Measurements from ENCODE around the gene SPTBN1.

The SPTBN1 gene

GRCh38 chr2:54589340-54590215 is 133.5 kb downstream of the SPTBN1 start:
- no peak for DNase-seq (ENCODE audit: low read depth in 3 of 3)

GRCh38 chr2:54590216-54591120 is 134.3 kb downstream of the SPTBN1 start:
- no peak for DNase-seq (ENCODE audit: low read depth in 3 of 3)

GRCh38 chr2:54591551-54591950 is 135.4 kb downstream of the SPTBN1 start:
- no peak for DNase-seq (ENCODE audit: low read depth in 3 of 3)

GRCh38 chr2:54593249-54593648 is 137.1 kb downstream of the SPTBN1 start:
- no peak for DNase-seq (ENCODE audit: low read depth in 3 of 3)

- no peak for DNase-seq (ENCODE audit: low read depth in 3 of 3)
Observed at GRCh38 chr2:54594048-54594447, 137.9 kb downstream of the SPTBN1 start.

- DNase-seq (ENCODE audit: low read depth in 3 of 3), result no peak
Observed at GRCh38 chr2:54595161-54595803, 139.2 kb downstream of the SPTBN1 start.

GRCh38 chr2:54595999-54596902 is 140.1 kb downstream of the SPTBN1 start:
- no peak for DNase-seq (ENCODE audit: low read depth in 3 of 3)

- no peak for DNase-seq (ENCODE audit: low read depth in 3 of 3)
Observed at GRCh38 chr2:54597153-54597848, 141.2 kb downstream of the SPTBN1 start.

GRCh38 chr2:54598347-54599325 is 142.5 kb downstream of the SPTBN1 start:
- DNase-seq (ENCODE audit: low read depth in 3 of 3), result no peak

GRCh38 chr2:54599326-54599710 is 143.2 kb downstream of the SPTBN1 start:
- DNase-seq (ENCODE audit: low read depth in 3 of 3), result no peak

GRCh38 chr2:54599914-54600313 is 143.8 kb downstream of the SPTBN1 start:
- DNase-seq (ENCODE audit: low read depth in 3 of 3), result no peak

GRCh38 chr2:54601339-54601738 is 145.2 kb downstream of the SPTBN1 start:
- DNase-seq (ENCODE audit: low read depth in 3 of 3), result no peak

GRCh38 chr2:54602736-54603322 is 146.7 kb downstream of the SPTBN1 start:
- DNase-seq (ENCODE audit: low read depth in 3 of 3), result no peak

GRCh38 chr2:54603357-54603756 is 147.2 kb downstream of the SPTBN1 start:
- no peak for DNase-seq (ENCODE audit: low read depth in 3 of 3)

GRCh38 chr2:54603796-54604195 is 147.7 kb downstream of the SPTBN1 start:
- DNase-seq (ENCODE audit: low read depth in 3 of 3), result no peak

- peak in 2 of 3 experiments; percentile 10 to 26 for DNase-seq (ENCODE audit: low read depth in 3 of 3)
Observed at GRCh38 chr2:54604871-54605270, 148.7 kb downstream of the SPTBN1 start.

- DNase-seq (ENCODE audit: low read depth in 3 of 3), result no peak
Observed at GRCh38 chr2:54605836-54606235, 149.7 kb downstream of the SPTBN1 start.

GRCh38 chr2:54606393-54606958 is 150.3 kb downstream of the SPTBN1 start:
- DNase-seq (ENCODE audit: low read depth in 3 of 3), result peak in 2 of 3 experiments; percentile 38 to 46

Measured in stimulated activated CD4-positive, alpha-beta T cell treated with anti-CD3 and anti-CD28 coated beads, TNF-alpha, amount 100 ng/mL, for 24 hours (primary cell).